Ishikawa (cell line): Measurements from ENCODE around the gene TSPAN9.

Experiments used
- CEBPB ChIP-seq: IDR thresholded peaks from 2 replicates; pipeline ENCODE4 v1.6.1; 2012
- CREB1 ChIP-seq: IDR thresholded peaks from 2 replicates; pipeline ENCODE4 v1.6.1; 2012; ENCODE audit warnings: low read depth
- EGR1 ChIP-seq: IDR thresholded peaks from 2 replicates; pipeline ENCODE4 v1.6.1; 2012
- EP300 ChIP-seq: IDR thresholded peaks from 2 replicates; pipeline ENCODE4 v1.6.1; 2012; ENCODE audit warnings: borderline replicate concordance
- FOXM1 ChIP-seq: IDR thresholded peaks from 2 replicates; pipeline ENCODE4 v1.6.1; 2012; ENCODE audit warnings: low read depth, borderline replicate concordance
- NFIC ChIP-seq: IDR thresholded peaks from 2 replicates; pipeline ENCODE4 v1.6.1; 2012
- RAD21 ChIP-seq: IDR thresholded peaks from 2 replicates; pipeline ENCODE4 v1.6.1; 2012; ENCODE audit warnings: low read depth
- TAF1 ChIP-seq: IDR thresholded peaks from 2 replicates; pipeline ENCODE4 v1.6.1; 2012; ENCODE audit warnings: low read depth, mild to moderate bottlenecking
- TCF12 ChIP-seq: IDR thresholded peaks from 2 replicates; pipeline ENCODE4 v1.6.1; 2012; ENCODE audit warnings: low read depth
- TEAD4 ChIP-seq: IDR thresholded peaks from 2 replicates; pipeline ENCODE4 v1.6.1; 2012
- YY1 ChIP-seq: IDR thresholded peaks from 2 replicates; pipeline ENCODE4 v1.6.1; 2012; ENCODE audit warnings: low read depth
- ZBTB7A ChIP-seq: IDR thresholded peaks from 2 replicates; pipeline ENCODE4 v1.6.1; 2012; ENCODE audit warnings: low read depth
- TF ChIP-seq, protein P1 (sequence below): IDR thresholded peaks from 2 replicates; pipeline ENCODE4 v1.6.1; 2012; ENCODE audit warnings: low read depth, mild to moderate bottlenecking
- TF ChIP-seq, protein P2 (sequence below): IDR thresholded peaks from 2 replicates; pipeline ENCODE4 v1.6.1; 2012
- TF ChIP-seq, protein P3 (sequence below): IDR thresholded peaks from 2 replicates; pipeline ENCODE4 v1.6.1; 2012

Gene TSPAN9

DNA sequence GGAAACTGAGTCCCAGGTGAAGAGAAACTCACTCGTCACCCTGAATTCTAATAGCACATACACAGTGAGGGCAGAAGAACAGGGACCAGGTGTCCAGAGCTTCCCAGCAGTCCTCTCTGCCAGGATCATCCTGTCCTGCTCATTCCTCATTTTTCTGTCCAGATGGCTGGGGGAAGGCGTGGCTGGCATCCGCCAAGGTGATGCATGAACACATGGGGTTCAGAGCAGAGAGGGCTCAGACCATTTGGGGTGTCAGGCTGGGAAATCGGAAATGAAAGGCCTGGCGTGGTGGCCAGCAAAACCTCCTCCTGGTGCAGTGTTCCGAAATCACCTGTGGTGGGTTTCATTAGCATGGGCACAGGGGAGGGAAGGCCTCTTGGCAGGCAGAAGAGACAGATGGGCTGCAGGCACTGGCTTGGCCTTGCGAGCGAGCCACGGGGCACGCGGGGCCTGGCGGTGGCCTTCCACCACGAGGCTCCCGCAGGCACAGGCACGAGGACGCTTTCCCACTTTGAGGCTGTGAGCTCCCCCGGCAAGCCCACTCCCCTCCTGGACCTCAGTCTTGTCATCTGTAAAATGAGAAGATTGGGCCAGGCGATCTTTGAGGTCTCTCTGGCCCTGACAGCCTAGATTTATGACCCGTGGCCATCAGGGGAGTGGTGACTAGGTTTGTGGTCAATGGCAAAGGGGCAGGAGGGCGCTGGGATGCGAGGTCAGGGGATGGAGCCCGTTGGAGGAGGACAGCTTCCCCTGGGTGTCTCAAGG lies 68.5 kb downstream of the TSPAN9 start:
- TF ChIP-seq, protein P1, sequence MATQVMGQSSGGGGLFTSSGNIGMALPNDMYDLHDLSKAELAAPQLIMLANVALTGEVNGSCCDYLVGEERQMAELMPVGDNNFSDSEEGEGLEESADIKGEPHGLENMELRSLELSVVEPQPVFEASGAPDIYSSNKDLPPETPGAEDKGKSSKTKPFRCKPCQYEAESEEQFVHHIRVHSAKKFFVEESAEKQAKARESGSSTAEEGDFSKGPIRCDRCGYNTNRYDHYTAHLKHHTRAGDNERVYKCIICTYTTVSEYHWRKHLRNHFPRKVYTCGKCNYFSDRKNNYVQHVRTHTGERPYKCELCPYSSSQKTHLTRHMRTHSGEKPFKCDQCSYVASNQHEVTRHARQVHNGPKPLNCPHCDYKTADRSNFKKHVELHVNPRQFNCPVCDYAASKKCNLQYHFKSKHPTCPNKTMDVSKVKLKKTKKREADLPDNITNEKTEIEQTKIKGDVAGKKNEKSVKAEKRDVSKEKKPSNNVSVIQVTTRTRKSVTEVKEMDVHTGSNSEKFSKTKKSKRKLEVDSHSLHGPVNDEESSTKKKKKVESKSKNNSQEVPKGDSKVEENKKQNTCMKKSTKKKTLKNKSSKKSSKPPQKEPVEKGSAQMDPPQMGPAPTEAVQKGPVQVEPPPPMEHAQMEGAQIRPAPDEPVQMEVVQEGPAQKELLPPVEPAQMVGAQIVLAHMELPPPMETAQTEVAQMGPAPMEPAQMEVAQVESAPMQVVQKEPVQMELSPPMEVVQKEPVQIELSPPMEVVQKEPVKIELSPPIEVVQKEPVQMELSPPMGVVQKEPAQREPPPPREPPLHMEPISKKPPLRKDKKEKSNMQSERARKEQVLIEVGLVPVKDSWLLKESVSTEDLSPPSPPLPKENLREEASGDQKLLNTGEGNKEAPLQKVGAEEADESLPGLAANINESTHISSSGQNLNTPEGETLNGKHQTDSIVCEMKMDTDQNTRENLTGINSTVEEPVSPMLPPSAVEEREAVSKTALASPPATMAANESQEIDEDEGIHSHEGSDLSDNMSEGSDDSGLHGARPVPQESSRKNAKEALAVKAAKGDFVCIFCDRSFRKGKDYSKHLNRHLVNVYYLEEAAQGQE, result no peak
- TF ChIP-seq TCF12, result no peak
- no peak for TF ChIP-seq ZBTB7A
- TF ChIP-seq EGR1, result no peak
- no peak for TF ChIP-seq NFIC
- no peak for TF ChIP-seq TEAD4
- no peak for TF ChIP-seq RAD21
- no peak for TF ChIP-seq TAF1
- no peak for TF ChIP-seq CEBPB
- TF ChIP-seq, protein P2, sequence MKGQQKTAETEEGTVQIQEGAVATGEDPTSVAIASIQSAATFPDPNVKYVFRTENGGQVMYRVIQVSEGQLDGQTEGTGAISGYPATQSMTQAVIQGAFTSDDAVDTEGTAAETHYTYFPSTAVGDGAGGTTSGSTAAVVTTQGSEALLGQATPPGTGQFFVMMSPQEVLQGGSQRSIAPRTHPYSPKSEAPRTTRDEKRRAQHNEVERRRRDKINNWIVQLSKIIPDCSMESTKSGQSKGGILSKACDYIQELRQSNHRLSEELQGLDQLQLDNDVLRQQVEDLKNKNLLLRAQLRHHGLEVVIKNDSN, result no peak
- TF ChIP-seq YY1, result no peak
- TF ChIP-seq CREB1, result no peak
- no peak for TF ChIP-seq FOXM1
- TF ChIP-seq, protein P3, sequence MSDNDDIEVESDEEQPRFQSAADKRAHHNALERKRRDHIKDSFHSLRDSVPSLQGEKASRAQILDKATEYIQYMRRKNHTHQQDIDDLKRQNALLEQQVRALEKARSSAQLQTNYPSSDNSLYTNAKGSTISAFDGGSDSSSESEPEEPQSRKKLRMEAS, result no peak
- TF ChIP-seq EP300, result no peak

DNA sequence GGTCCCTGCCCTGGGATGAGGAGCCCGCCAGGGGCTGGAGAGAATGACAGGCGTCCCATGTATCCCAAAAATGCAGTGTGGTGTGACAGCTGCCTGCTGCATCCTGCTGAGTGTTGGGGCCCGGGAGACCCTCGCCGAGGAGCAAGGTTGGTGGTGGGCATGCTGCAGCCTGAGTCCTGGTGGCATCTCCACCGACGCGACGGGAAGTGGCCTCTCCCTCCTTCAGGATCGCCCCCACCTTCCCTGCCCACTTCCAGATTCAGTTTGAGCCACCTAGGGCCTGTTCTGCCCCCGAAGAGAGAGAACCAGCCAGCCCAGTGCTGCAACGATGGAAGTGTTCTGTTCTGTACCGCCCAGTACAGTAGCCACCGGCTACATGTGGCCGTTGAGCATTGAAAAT lies 70.1 kb downstream of the TSPAN9 start:
- TF ChIP-seq ZBTB7A, result no peak
- TF ChIP-seq TEAD4, result no peak
- no peak for TF ChIP-seq TAF1
- TF ChIP-seq CEBPB, result no peak
- TF ChIP-seq NFIC, result no peak
- no peak for TF ChIP-seq TCF12

DNA sequence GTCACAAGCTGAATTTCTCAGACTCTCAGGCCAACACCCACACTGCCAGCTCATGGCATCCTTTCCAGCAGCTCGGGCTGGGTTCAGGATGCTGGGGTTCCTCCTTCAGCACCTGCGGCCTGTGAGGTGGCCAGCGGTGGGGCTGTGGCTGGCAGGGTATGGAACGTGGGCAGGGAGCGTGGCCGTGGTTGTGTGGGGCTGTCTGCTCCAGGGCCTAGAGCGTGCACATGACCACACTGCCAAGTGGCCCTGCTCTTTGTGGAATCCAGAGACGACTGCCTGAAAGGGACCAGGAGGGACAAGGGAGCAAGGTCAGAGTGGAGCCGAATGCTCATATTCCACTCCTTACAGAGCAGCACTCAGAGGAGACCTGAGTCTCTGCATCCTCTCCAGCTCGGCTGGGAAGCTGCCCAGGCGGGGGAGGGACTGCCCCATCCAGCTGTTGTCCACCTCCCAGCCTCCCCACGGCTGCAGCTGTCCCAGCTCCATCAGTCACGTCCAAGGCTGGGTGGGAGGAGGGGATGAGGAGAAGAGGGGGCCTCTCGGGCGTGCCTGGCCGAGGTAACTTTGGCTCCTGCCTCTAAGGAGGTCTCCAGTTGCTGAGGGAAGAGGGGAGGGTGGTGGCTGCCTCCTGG lies 71.3 kb downstream of the TSPAN9 start:
- TF ChIP-seq NFIC (no peak), TAF1 (no peak), FOXM1 (no peak), RAD21 (no peak), EP300 (no peak), EGR1 (no peak), CEBPB (no peak), TEAD4 (no peak), YY1 (no peak), ZBTB7A (no peak)
- TF ChIP-seq, protein P1, result no peak
- TF ChIP-seq, protein P3, result no peak
- TF ChIP-seq, protein P2, result no peak

DNA sequence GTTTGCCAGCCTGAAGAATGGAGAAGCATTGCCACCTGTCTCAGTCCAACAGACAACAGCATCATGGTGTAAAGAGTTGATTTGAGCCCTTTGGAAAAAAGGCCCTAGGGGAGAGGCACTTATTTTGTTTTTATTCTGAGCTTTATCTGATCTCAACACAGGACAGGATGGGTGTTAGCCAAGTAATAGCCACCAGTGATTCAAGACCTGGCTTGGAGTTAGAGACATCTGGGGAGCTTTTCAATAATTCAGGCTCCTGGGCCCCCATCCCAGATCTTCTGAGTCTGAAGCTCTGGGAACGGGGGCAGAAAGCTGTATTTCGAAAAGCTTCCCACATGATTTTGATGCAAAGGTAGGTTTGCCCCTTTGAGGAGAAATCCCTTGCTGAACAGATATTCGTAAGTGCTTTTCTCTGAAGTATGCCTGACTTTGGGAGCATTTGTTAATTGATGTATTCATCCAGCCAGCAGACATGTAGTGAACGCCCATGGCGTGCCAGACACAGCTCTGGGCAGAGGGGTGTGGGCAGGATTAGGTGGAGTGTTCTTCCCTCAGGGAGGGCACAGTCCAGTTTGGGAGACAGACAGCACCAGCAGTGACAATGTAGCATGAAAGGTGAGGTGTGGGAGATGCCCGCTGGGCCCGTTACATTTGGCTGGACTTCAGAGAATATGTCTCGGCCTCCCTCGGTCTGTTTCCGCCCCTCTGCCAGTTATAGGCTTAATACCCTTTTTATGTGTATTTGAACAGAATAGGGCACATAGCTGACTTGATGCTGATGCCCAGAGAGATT lies 72.5 kb downstream of the TSPAN9 start:
- TF ChIP-seq CEBPB (no peak), CREB1 (no peak), TAF1 (no peak), ZBTB7A (no peak), FOXM1 (no peak), EP300 (no peak), RAD21 (no peak), TCF12 (peak; percentile 44; the same call in 1 of the 2 replicates), YY1 (no peak), NFIC (peak; percentile 81), EGR1 (no peak), TEAD4 (no peak)
- TF ChIP-seq, protein P1, result no peak
- TF ChIP-seq, protein P3, result no peak
- TF ChIP-seq, protein P2, result no peak
